Inflammatory macrophage (primary cell): ENCODE data around the gene ZFX.
A peak's percentile ranks its signal among the peaks of the same experiment; 100 is the strongest.

ENCODE experiments used
- DNase-seq, 2 donors: peaks; one replicate each; pipeline ENCODE4 v3.0.0-alpha.2; 2020 to 2022

Gene ZFX

GRCh38 chrX:24242649-24243175 is 93.2 kb downstream of the ZFX start:
- peak; percentile 78 to 90 for DNase-seq

GRCh38 chrX:24243188-24243587 is 93.7 kb downstream of the ZFX start:
- DNase-seq, result no peak

GRCh38 chrX:24243692-24244091 is 94.2 kb downstream of the ZFX start:
- peak in 1 of 2 donors; percentile 14 for DNase-seq

DNA sequence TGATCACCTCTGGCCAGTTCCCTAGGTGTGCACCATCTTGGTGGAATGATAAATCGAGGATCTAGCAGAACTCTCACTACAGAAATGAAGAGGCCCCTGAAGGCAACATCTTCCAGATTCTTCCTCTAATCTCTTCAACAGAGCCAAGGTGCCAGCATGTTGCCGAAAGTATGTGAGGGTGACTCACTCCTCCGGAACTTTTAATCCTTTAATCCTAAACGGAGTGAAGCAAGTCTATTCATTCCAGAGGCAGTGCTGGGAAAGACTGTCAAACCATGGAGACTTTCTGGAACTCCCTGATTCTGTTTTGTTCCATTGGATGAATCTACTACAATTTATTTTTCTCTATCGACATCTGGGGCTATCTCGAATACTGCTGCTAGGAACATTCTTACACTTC is 95.7 kb downstream of the ZFX start:
- no peak for DNase-seq

DNA sequence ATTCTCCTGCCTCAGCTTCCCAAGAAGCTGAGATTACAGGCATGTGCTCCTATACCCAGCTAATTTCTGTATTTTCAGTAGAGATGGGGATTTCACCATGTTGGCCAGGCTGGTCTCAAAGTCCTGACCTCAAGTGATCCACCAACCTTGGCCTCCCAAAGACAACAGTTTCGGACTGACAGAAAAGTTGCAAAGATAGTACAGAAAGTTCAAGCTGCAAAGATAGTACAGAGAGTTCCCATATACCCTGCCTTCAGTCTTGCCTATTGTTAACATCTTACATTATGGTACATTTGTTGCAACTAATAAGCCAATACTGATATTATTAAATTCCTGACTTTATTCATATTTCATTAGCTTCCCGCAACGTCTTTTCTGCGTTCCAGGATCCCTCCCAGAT is 98.5 kb downstream of the ZFX start:
- DNase-seq, result no peak

DNA sequence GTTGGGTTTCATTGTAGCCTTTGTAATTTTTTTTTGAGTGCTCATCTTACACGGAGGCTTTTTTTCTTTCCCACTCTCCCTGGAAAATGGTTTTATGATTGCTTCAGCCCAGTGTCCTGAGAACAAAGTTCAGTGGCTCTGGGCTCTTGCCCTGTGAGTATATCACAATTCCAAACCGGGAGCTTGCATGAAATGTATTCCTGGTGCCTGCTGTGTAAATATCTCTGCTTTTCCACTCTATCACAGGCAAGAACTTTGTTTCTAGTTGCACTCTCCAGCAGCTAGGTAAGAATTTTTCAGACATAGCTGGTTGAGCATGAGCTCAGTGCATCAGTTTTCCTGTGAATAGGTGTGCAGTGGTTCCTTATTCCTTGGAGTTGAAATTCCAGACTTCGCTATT is 103.5 kb downstream of the ZFX start:
- DNase-seq, result no peak

DNA sequence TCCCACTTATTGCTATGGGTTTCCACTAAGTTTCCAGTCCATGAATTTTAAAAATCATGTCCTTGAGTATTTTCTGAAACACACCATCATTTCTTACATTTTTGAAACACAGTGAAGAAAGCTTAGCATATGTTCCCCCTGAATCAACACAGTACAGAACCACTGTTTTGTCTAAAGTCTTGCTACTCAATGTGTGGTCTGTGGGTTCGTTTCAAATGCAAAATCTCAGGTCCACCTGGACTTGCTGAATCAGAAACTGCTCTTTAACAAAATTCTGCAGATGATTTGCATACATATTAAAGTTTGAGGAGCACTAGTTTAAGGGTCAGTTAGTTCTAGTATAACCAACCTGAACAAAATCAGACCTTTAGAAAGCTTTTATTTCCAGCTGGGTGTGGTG is 103.9 kb downstream of the ZFX start:
- no peak for DNase-seq

GRCh38 chrX:24257011-24257410 is 107.5 kb downstream of the ZFX start:
- DNase-seq, result no peak

DNA sequence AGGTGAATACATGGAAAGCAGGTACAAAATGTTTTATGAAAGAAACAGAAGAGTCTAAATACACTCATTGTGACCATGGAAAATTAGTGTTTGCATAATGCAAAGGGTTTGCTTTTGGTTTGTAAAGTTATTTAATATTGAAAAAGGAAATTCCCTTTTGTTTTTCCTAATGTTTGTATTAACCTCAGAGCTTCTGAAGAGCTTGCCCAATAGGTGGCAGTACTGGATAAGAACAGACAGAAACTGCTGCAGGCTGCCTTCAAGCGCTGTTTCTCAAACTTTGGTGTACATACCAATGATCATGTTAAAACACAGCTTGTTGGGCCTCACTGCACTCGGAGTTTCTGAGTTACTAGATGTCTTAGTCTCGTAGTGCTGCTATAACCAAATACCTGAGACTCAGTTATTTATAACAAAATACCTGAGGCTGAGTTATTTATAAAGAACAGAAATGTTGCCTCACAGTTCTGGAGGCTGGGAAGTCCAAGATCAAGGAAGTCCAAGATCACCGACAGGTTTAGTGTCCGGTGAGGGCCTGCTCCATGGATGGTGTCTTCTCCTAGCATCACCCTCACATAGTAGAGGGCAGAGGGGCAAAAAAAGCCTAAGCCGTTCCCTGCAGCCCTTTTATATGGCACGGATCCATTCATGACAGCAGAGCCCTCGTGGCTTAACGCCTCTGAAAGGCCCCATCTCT is 110.2 kb downstream of the ZFX start:
- peak; percentile 64 to 69 for DNase-seq

DNA sequence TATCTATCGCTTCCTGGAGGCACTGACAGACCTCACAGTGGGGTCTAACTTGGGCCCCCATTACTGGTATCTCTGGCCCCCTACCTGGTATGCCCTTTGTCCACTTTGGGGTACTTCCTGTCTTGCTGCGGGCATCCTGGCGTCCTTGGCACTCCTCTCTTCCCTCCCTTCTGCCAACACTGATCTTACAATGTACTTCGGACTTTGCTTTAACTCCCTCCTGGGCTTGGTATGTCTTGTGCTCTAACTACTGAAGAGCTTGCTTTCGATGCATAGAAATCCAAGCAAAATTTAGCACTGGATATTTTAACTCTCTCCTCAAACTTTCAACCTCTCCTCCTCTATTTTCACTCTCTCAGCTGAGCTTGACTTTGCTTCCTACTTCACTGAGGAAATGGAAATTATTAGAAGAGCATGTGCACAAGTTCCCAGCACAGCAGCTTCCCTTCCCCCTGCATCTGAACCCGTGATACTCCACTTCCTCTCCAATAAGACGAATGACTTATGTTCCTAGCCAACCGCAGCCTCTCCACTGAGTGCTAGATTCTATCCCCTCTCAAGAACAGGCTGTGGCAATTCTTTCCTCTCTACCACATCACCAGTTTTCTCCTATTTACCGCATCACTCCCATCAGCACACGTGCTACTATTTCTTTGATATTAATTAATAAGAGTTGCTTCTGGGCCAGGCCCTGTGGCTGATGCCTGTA is 111.5 kb downstream of the ZFX start:
- peak; percentile 79 to 84 for DNase-seq

DNA sequence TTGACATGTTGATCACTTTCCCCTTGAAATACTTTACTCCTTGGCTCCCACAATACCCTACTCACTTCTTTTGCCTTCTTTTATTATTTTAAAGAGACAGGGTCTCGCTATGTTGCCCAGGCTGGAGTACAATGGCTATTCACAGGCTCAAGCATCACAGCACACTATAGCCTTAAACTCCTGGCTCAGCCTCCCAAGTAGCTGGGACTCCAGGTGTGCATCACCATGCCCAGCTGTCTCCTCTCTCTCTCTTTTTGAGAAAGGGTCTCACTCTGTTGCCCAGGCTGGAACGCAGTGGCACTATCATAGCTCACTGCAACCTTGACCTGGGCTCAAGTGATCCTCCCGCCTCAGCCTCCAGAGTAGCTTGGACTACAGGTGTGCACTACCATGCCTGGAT is 112.8 kb downstream of the ZFX start:
- DNase-seq, result no peak

DNA sequence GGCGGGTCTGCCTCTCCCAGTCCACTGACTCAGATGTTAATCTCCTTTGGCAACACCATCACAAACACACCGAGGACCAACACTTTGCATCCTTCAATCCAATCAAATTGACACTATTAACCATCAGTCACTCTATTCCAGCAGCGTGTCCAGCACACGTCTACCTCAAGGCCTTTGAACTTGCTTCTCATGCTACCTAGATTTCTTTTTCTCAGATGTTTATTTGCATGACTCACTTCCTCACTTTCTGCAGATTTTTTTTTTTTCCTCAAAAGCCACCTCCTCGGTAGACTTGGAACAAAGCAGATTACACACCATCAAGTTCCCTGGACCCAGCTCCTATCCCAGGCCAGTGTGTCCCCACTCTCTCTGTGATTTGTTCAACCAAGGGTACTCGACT is 114.9 kb downstream of the ZFX start:
- DNase-seq, result no peak
